GM19455 (cell line): ENCODE measurements around the gene WIF1.

Experiments
- ATAC-seq: cut with Tn5 transposase; IDR thresholded peaks from one replicate; pipeline ENCODE4 v1.9.1; 2021; ENCODE audit not compliant: unreplicated experiment

WIF1 gene

GRCh38 chr12:65121049-65121955, at the start of gene WIF1:
Gene WIF1, minus strand, starts transcription at chr12:65121305. Its CDS starts 114 bp downstream, at chr12:65121191.
- no peak for ATAC-seq

DNA sequence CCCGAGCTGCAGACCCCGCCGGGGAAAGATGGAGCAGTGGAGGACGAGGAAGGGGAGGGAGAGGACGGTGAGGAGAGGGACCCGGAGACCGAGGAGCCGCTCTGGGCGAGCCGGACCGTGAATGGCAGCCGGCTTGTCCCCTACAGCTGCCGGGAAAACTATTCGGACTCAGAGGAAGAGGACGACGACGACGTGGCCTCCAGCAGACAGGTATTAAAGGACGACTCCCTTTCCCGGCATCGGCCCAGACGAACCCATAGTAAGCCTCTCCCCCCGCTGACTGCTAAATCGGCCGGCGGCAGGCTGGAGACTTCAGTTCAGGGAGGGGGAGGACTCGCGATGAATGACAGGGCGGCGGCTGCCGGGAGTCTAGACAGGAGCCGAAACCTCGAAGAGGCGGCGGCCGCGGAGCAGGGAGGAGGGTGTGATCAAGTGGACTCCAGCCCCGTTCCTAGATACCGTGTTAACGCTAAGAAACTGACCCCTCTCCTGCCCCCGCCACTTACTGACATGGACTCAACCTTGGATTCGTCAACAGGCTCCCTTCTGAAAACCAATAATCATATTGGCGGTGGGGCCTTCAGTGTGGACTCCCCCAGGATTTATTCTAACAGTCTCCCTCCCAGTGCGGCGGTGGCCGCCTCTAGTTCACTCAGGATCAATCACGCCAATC, 49.2 kb upstream of the WIF1 start:
- peak; percentile 45 for ATAC-seq

DNA sequence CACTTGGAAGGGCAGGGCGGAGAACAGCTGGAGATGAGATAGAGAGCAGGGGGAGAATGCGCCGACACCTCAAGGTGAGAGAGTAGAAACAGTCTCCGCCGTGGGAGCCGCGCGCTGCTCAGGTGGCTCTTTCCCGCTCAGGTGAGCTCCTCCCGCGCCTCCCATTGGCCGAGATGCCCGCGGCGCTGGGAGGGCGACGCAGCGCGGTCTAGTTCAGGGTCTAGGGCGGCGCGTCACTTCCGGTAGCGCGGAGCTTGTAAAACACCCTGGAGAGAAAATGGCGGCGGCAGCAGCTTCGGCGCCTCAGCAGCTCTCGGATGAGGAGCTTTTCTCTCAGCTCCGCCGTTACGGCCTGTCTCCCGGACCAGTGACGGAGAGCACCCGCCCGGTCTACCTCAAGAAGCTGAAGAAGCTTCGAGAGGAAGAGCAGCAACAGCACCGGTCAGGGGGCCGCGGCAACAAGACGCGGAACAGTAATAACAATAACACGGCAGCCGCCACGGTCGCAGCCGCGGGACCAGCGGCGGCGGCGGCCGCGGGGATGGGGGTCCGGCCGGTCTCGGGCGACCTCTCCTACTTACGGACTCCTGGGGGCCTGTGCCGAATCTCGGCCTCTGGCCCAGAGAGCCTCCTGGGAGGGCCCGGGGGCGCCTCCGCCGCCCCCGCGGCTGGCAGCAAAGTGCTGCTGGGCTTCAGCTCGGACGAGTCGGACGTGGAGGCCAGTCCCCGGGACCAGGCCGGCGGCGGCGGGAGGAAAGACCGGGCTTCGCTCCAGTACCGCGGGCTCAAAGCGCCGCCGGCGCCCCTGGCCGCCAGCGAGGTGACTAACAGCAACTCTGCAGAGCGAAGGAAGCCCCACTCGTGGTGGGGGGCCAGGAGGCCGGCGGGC, 48.5 kb upstream of the WIF1 start, which contains the start of gene LEMD3:
Gene LEMD3 (plus strand): TSS at position 264 of the 889 bp plus-strand sequence. CDS start 14 bp downstream, at position 278.
- peak; percentile 90 for ATAC-seq

DNA sequence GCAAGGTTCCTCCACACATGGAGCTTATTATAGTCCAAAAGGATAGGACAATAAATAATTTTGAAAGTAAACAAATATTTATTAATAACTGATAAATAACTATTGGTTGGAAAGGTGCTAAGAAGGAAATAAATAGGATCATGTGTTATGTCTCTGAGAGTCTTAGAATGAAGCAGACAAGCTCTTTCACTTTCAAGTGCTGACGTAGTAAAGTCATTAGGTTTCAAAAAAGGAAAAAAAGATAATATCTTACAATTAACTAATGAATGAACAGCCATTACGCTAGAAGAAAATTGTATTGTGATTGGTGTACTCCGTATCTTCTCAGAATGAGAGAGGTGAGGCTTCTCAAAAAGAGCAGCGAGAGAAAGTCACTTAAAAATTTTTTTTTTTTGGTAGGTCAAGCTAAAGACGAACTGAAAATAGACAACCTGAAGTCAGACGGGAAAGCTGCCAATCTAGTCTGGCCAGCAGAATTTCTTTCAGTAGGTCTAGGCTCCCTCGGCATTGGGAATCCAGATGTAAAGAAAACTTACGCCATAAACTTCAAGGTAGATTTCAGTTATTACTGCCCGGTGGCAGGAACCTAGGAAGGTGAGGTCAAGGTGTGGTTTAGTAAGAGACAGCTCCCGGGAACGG, 47.7 kb upstream of the WIF1 start:
- ATAC-seq: peak; percentile 2

GRCh38 chr12:65164774-65165173, 43.7 kb upstream of the WIF1 start:
- no peak for ATAC-seq

DNA sequence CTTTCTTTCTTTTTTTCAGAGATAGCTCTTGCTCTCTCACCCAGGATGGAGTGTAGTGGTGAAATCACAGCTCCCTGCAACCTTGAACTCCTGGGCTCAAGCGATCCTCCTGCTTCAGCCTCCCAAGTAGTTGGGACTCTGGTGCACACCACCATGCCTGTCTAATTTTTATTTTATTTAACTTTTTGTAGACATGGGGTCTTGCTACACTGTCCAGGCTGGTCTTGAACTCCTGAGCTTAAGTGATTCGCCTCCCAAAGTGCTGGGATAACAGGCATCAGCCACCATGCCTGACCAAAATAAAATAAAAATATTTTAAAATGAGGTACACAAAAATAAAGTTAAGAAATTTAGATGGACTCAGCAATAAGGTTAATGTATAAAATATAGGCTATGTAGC, 43.1 kb upstream of the WIF1 start:
- no peak for ATAC-seq

DNA sequence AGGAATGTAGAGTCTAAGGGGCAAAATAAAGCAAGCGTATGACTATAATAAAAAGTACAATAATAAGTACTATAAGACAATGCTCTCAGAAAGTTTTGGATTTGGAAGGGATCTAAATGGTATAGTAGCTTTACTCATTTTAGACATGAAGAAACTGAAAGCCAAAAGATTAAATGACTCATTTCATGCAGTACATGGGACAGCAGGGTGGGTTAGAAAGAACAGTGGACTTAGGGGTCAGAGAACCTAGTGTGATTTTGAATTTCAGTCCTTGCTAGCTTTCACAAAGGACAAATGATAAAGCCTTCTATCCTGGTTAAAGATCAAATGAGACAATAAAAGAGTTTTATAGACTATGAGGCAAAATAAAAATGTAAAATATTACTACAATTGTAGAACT, 41.5 kb upstream of the WIF1 start:
- ATAC-seq: no peak

GRCh38 chr12:65157091-65157490, 36.0 kb upstream of the WIF1 start:
- ATAC-seq: no peak

DNA sequence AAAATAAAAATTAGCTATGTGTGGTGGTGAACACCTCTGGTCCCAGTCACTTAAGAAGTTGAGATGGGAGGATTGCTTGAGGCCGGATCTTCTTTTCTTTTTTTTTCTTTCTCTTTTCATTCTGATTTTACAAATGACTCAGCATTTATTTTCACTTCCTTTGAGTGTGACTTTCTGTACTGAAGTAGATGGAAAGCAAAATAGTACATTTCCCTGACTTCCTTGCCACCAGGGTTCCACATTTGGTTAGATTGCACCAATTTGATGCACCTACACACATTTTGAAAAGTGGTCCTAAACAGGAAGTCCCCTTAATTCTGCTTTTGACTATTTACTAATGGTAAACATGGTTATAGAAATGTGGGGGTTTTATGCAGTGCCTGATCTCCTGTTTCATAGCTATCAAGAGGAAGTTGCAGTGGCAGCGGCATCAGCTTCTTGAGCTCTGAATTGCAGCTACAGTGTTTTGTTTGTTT, 35.3 kb upstream of the WIF1 start:
- ATAC-seq: peak; percentile 94

- peak; percentile 23 for ATAC-seq
Measured at GRCh38 chr12:65155784-65156183, 34.7 kb upstream of the WIF1 start.

GRCh38 chr12:65152596-65152995, 31.5 kb upstream of the WIF1 start:
- no peak for ATAC-seq

DNA sequence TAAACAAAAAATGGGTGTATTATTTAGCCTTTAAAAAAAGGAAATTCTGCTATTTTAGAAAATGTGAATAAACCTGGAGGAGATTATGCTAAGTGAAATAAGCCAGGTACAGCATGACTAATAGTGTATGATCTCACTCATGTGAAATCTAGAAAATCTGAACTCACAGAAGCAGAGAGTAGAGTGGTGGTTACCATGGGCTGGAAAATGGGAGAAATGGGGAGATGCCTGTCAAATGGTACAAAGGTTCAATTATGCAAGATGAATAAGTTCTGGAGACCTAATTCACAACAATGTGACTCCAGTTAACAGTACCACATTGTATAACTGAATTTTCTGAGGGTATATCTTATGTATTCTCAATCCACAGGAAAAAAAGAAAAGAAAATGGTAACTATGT, 30.9 kb upstream of the WIF1 start:
- no peak for ATAC-seq

DNA sequence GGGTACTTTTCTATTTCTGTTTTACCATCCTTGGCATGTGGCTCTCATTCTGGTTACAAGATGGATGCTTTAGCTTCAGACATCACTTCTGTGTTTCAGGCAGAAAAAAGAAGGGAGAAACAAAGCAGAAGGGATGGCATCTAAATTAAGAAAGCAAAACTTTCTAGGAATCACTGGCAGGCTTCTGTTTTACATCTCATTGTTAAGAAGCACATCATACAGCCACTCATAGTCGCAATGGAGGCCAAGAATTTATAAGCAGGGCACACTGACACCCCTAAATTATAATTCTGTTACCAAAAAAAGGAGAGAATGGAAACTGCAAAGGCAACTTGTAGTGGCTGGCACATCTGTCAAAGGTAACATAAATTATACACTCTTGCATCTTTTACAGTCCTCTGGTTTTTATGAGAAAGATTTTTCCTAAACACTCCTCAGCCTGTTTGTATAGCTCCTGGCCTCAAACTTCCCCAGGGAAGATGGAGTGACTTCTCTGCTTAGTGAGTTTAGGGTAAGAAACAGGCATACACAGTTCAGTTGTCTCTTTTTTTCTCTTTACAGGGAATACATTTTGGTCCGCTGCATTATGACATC, 26.3 kb upstream of the WIF1 start:
- ATAC-seq: no peak

- ATAC-seq: no peak
Measured at GRCh38 chr12:65140738-65141137, 19.6 kb upstream of the WIF1 start.

DNA sequence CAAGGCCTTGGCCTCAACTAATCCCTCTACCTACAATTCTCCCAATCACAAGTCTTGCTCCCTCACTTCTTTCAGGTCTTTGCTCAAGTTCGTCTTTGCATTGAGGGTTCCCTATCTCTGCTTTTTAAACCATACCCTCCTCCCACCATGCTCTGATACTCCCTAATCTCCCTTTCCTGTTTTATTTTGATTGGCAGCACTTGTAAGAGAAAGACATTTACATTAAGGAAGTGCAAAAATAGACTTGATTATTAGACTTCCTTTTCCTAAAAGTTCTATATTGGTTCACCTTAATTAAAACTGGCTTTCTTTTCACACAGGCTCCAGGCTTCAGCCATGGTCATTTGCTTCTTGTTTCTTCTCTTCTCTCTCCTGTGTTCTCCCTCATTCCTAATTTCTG, 18.3 kb upstream of the WIF1 start:
- ATAC-seq: no peak

GRCh38 chr12:65133879-65134278, 12.8 kb upstream of the WIF1 start:
- no peak for ATAC-seq

DNA sequence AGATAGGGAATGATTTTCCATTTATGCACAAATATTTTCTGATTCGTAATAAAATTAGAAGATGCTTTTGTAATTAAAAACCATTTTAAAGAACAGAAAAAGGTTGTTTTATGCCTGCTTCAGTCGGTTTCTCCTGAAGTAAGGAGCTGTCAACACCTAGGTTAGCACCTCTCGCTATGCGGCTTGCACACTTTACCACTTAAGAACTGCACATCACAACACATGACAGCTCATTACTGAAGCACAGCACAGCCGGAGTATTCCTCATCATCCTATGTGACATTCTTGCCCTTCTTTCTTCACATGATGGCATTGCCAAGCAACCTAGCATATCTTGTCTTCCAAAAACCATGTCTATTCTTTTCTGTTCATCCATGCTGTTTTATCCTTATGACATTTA, 5.4 kb upstream of the WIF1 start:
- ATAC-seq: no peak

GRCh38 chr12:65125975-65126374, 4.9 kb upstream of the WIF1 start:
- ATAC-seq: no peak

GRCh38 chr12:65125247-65125646, 4.1 kb upstream of the WIF1 start:
- ATAC-seq: no peak

- no peak for ATAC-seq
Measured at GRCh38 chr12:65123435-65124063, 2.4 kb upstream of the WIF1 start.
